Measurements from ENCODE around the gene RPIA. TPM values are rescaled to one million over a fixed set of nuclear protein-coding genes. Genes with fewer than 3 reads are reported as not detected.

Gene RPIA
- total and polyA plus RNA-seq, 9 of the 15 experiments (the other 6 are each of a cell fraction or from before 2014, with no cell fraction given) = 7.8 to 41.2 (median 25.8) TPM

DNA sequence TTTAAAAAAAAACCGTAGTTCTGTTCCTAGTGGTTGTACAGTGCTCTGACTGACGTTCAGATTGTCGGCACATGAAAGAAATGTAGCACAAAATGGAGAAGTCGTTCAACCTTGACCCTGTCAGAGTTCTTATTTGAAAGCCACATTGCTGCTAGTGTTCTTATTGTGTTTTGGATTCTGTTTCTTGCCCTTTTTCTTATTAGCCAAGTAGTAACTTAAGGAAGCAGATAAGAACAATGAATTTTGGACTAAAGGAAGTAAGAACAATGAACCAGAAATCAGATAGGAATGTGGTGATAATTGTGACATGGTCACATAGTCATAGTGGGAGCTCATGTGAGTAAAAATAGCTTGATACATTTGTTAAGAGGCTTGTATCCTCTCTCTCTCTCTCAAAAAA lies 45.9 kb downstream of the RPIA start:
- H3K36me3 ChIP-seq (ENCODE audit: control insufficient read depth, insufficient read depth, low read length) = peaks cover 82% of the 10 kb centered on the region
- no peak overlapping the region for H2AFZ ChIP-seq (ENCODE audit: low read depth, low read length)
- H3K27me3 ChIP-seq (ENCODE audit: control insufficient read depth in 2 of 2, insufficient read depth in 2 of 2, low read length in 2 of 2) = no peaks in the 10 kb centered on the region
- ATAC-seq = no peak
- H3K79me2 ChIP-seq (ENCODE audit: control insufficient read depth, insufficient read depth, low read length) = no peaks in the 10 kb centered on the region; the same call in 2 of the 3 replicates
- CTCF ChIA-PET (ENCODE audit: low intra/inter-chr PET ratio) = interaction anchor here (0.7 kb wide), 1 partner anchor 144 kb away, joined by 3 read pairs; no protein-coding TSS in a partner anchor
- no peaks in the 10 kb centered on the region for H4K20me1 ChIP-seq (replicated peaks; ENCODE audit: control insufficient read depth, insufficient read depth, low read length)
- POLR2A ChIA-PET = no interaction called here
- H3K9ac ChIP-seq (ENCODE audit: insufficient read depth in 1 of 2, low read depth in 2 of 2, low read length in 2 of 2) = no peak overlapping the region
- no peak for DNase-seq (ENCODE audit: extremely low read depth in 1 of 4, low spot score in 3 of 4)
- TF ChIP-seq HEY1 (CRISPR knock-in tag; IDR thresholded peaks at IDR 0.05; ENCODE audit: borderline replicate concordance) = no peak
- TF ChIP-seq, protein P1, sequence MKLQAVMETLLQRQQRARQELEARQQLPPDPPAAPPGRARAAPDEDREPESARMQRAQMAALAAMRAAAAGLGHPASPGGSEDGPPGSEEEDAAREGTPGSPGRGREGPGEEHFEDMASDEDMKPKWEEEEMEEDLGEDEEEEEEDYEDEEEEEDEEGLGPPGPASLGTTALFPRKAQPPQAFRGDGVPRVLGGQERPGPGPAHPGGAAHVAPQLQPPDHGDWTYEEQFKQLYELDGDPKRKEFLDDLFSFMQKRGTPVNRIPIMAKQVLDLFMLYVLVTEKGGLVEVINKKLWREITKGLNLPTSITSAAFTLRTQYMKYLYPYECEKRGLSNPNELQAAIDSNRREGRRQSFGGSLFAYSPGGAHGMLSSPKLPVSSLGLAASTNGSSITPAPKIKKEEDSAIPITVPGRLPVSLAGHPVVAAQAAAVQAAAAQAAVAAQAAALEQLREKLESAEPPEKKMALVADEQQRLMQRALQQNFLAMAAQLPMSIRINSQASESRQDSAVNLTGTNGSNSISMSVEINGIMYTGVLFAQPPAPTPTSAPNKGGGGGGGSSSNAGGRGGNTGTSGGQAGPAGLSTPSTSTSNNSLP (IDR thresholded peaks at IDR 0.05; ENCODE audit: borderline replicate concordance, low read depth, low read length) = no peak
- no peak for TF ChIP-seq ILF3 (IDR thresholded peaks at IDR 0.05; ENCODE audit: borderline replicate concordance)
- no peak for TF ChIP-seq POLR2AphosphoS2 (IDR thresholded peaks at IDR 0.05; ENCODE audit: low read length)
- TF ChIP-seq MAFF (IDR thresholded peaks at IDR 0.05; ENCODE audit: low read length) = no peak
- peaks cover 3% of the 10 kb centered on the region for H3K9me1 ChIP-seq (ENCODE audit: control insufficient read depth, insufficient read depth, low read length)
- H3K4me2 ChIP-seq (ENCODE audit: insufficient read depth, low read length) = no peak overlapping the region
- H3K4me3 ChIP-seq = no peak overlapping the region
- intact Hi-C loops (cut with micrococcal nuclease) (no loop called here), in situ Hi-C loops (cut with MboI) (no loop called here)
- no peaks in the 10 kb centered on the region for H3K9me3 ChIP-seq (replicated peaks; ENCODE audit: control insufficient read depth, insufficient read depth, low read depth, low read length)
- H3K27ac ChIP-seq (ENCODE audit: extremely low read depth, low read depth, low read length) = no peak overlapping the region
- BruUV-seq (replicated peaks) = no TSS peak
- peaks cover 3 to 10% of the 10 kb centered on the region in 2 experiments; a peak in 3 of 5 replicates for H3K4me1 ChIP-seq (replicated peaks in 1 of 2; ENCODE audit: control insufficient read depth in 2 of 2, insufficient read depth in 2 of 2, low read length in 2 of 2)
- 82% methylated on average over 4 of the region's 4 CpGs for WGBS (ENCODE audit: insufficient coverage, low coverage, missing lambda C conversion rate)
- no peak for FAIRE-seq
